HG02588 (cell line): ENCODE measurements around the gene SPATA33.
"Not testable (repeated sequence)": the region's sequence is repeated elsewhere in the genome, so short reads cannot be mapped to it uniquely, and the experiment has no call there.

Experiments used
- ATAC-seq: cut with Tn5 transposase; IDR thresholded peaks from one replicate; pipeline ENCODE4 v1.9.1; 2021; ENCODE audit warnings: mild to moderate bottlenecking, moderate library complexity; ENCODE audit not compliant: unreplicated experiment

The SPATA33 gene

GRCh38 chr16:89624777-89625761, 32.6 kb upstream of the SPATA33 start:
- ATAC-seq: no peak

- no peak for ATAC-seq
Observed at GRCh38 chr16:89629827-89630610, 27.6 kb upstream of the SPATA33 start.

GRCh38 chr16:89633064-89633631, 24.5 kb upstream of the SPATA33 start:
- no peak for ATAC-seq

DNA sequence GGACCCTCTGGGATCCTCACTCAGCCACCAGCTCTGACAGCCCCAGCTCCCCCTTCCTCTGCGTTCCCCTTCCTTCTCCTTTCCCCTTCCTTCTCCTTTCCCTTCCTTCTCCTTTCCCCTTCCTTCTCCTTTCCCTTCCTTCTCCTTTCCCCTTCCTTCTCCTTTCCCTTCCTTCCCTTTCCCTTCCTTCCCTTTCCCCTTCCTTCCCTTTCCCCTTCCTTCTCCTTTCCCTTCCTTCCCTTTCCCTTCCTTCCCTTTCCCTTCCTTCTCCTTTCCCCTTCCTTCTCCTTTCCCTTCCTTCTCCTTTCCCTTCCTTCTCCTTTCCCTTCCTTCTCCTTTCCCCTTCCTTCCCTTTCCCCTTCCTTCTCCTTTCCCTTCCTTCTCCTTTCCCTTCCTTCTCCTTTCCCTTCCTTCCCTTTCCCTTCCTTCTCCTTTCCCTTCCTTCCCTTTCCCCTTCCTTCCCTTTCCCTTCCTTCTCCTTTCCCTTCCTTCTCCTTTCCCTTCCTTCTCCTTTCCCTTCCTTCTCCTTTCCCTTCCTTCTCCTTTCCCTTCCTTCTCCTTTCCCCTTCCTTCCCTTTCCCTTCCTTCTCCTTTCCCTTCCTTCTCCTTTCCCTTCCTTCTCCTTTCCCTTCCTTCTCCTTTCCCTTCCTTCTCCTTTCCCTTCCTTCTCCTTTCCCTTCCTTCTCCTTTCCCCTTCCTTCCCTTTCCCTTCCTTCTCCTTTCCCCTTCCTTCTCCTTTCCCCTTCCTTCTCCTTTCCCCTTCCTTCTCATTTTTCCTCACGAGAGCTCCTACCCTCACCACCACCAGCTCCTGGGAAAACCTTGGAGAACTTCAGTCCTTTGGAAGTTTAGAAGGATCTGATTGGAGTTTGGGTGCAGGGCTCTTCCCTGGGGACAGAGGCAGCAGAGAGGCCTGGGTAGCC, 22.9 kb upstream of the SPATA33 start:
- ATAC-seq: not testable (repeated sequence)

DNA sequence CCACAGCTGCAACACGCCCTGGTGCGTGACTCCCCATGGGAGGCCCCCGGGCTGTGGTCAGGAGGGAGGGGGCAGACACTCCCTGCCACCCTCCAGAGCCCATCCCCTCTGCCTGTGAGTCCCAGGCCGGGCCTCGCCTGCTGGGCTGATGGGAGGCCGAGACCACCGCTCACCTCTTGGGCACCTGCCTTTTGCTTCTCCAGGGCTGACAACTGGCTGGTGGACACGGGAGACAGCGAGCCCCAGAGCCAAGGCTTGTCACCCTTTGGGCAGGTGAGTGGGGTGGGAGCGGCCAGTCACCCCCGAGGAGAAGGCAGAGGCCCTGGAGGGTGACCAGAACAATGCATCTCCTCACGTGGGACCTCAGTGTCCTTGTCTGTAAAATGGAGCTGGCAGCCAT, 21.0 kb upstream of the SPATA33 start:
- ATAC-seq: no peak

- ATAC-seq: no peak
Observed at GRCh38 chr16:89637379-89637778, 20.3 kb upstream of the SPATA33 start.

GRCh38 chr16:89638455-89638854, 19.2 kb upstream of the SPATA33 start:
- ATAC-seq: no peak

DNA sequence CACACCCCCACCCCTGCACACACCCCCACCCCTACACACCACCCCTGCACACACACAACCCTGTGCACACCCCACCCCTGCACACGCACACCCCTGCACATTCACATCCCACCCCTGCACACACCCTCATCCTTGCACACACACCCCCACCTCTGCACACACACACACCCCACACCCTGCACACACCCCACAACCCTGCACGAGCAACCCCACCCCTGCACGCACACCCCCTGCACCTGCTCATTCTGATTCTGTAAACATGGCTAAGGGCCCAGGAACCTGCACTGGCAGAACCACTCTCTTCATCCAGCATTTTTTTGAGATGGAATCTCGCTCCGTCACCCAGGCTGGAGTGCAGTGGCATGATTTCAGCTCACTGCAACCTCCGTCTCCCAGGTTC, 18.3 kb upstream of the SPATA33 start:
- ATAC-seq: no peak

GRCh38 chr16:89641458-89642119, 16.0 kb upstream of the SPATA33 start:
- ATAC-seq: no peak

DNA sequence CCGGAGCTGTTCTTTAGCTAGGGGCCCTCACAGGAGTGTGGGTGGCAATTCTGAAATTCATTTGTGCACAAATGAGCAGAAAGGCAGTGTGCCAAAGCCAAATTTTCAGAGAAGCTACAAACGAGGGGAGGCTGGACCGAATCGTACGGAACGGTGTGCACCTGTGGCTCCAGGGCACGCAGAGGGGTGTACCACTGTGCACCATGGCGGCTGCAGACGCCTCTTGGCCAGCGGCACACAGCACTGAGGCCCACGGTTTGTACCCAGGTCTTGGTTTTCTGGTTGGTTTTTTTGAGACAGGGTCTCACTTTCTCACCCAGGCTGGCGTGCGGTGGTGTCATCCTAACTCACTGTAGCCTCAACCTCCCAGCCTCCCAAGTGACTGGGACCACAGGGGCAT, 15.1 kb upstream of the SPATA33 start:
- ATAC-seq: no peak

DNA sequence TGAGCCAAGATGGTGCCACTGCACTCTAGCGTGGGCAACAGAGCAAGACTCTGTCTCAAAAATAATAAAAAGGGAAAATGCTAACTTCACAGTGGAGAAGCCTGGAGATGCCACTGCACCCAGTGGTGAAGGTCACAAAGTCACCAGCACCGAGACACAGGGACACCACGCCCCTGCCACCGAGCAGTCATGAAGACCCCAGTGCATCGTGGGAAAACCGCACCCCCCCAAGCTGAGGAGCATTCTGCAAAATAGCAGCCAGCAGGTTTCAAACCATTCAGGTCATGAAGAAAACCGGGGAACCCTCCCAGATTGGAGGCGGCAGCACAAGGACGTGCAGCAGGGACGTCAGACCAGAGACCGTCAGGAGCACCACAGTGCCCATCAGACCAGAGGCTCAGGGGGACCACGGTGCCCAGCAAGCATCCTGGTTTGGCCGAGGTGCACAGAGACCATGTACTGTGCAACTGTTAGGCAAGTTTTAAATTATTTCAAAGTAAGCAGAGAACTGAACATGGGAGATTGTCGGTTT, 13.8 kb upstream of the SPATA33 start:
- no peak for ATAC-seq

DNA sequence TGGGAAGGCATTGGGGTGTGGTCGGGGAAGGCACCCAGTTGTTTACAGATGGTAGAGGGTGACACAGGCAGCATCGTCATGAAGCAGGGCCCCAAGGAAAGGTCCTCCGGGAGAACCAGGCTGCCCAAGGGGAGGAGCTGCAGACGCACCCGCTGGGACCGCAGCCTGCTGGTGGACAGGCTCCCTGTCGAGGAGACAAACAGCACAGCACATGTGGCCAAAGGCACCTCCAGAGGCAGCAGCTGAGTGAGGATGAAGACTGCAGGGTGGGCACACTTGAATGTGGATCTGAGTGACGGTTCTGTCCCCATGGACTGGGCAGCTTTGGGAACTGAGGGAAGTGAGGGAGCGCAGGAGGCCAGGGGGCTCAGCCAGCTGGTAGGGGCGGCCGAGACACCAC, 12.5 kb upstream of the SPATA33 start:
- no peak for ATAC-seq

- no peak for ATAC-seq
Observed at GRCh38 chr16:89646270-89646669, 11.4 kb upstream of the SPATA33 start.

DNA sequence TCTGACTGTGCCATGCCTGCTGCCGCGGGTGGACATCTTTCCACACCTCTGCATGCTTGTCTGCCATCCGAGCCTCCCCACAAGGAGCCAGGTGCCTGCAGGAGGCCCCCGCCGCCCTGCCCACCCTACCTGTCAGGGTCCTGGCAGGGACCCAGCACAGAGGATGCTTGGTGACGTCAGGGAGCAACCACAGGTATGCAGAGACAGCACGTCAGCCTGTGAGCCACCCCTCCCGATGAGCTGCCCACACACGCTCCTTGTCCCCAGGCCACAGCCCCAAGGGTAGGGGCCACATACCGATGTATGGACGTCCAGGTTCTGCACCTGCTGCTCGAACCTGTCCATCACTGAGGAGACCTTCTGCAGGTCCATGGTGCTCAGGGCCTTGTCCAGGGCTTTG, 10.7 kb upstream of the SPATA33 start:
- ATAC-seq: no peak

GRCh38 chr16:89651584-89651983, 6.1 kb upstream of the SPATA33 start:
- ATAC-seq: no peak

GRCh38 chr16:89653656-89654295, 3.9 kb upstream of the SPATA33 start:
- ATAC-seq: no peak

DNA sequence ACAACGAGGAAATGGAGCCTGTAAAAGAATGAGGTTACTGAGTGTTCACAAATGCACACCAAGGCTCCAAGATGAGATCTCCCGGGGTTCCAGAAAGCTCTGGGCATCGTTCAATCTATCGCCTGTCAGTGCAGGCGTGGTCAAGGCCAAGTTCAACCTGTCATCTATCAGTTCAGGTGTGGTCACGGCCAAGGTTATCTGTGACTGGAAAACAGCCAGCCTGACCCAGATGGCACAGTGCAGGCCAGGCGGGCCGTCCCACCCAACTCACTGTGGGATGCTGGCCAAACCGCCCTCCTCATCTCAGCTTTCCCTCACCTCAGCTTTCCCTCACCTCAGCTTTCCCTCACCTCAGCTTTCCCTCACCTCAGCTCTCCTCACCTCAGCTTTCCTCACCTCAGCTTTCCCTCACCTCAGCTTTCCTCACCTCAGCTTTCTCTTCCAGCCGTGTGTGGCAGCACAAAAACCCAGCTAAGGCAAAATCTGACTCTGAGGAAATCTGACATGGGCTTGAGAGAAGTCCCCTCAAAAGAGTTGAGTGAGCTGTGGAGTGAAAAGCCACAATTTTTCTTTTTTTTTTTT, 2.5 kb upstream of the SPATA33 start:
- no peak for ATAC-seq

- ATAC-seq: no peak
Observed at GRCh38 chr16:89656435-89657121, 1.1 kb upstream of the SPATA33 start.
